PC-9 (cell line): ENCODE data around the gene PPP1R11.

Source experiments
- EZH2 ChIP-seq: fragments of 200-600 bp; sonication (generic); IDR thresholded peaks from 2 replicates; pipeline ENCODE4 v1.8.0; 2017; ENCODE audit warnings: antibody characterized with exemption, low read depth
- TF ChIP-seq, protein P1 (sequence below): fragments of 200-600 bp; sonication (generic); conservative IDR thresholded peaks from 2 replicates; pipeline ENCODE4 v1.6.1; 2017; ENCODE audit warnings: mixed run types, antibody characterized with exemption, mild to moderate bottlenecking, moderate library complexity

DNA sequence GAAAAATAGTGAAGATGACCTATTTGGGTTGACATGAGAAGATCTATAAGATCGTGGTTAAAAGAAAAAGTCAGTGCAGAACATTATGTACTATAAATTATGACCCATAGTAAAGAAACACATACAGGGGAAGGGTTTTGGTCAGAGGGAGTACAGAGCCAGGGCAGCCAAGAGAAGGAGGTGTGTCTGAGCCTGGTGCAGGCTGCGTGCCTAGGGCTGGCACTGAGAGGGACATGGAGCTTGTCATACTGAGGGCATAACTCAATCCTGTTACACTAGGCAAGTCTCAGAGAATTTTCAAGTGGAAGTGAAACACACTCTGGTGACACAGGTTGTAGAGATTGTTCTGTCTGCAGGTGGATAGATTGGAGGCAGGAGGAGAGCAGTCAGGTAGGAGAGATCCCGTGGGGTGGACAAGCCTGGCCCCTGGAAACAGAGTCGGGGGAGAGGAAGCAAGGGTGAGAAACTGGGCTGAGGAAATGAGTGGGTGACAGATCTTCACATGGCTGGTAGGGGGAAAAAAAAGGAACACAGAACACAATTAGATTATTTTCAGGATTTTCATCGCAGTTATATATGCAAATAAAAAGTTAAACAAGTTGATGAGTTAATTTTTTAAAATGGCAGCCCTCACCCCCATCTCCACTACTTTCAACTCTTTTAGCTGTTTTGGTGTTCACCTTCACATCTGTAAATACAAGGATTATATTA is 27.1 kb downstream of the PPP1R11 start:
- TF ChIP-seq, protein P1, sequence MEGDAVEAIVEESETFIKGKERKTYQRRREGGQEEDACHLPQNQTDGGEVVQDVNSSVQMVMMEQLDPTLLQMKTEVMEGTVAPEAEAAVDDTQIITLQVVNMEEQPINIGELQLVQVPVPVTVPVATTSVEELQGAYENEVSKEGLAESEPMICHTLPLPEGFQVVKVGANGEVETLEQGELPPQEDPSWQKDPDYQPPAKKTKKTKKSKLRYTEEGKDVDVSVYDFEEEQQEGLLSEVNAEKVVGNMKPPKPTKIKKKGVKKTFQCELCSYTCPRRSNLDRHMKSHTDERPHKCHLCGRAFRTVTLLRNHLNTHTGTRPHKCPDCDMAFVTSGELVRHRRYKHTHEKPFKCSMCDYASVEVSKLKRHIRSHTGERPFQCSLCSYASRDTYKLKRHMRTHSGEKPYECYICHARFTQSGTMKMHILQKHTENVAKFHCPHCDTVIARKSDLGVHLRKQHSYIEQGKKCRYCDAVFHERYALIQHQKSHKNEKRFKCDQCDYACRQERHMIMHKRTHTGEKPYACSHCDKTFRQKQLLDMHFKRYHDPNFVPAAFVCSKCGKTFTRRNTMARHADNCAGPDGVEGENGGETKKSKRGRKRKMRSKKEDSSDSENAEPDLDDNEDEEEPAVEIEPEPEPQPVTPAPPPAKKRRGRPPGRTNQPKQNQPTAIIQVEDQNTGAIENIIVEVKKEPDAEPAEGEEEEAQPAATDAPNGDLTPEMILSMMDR = no peak
- no peak for TF ChIP-seq EZH2
